Activated naive CD8-positive, alpha-beta T cell treated with anti-CD3 and anti-CD28 coated beads for 36 hours (primary cell): ENCODE measurements around the gene ARSD. TPM values are rescaled to one million over a fixed set of nuclear protein-coding genes. Genes with fewer than 3 reads are reported as not detected.
"Not testable (repeated sequence)": the region's sequence is repeated elsewhere in the genome, so short reads cannot be mapped to it uniquely, and the experiment has no call there.

Experiments used
- DNase-seq: peaks from one replicate; pipeline ENCODE4 v3.0.0; 2021
- H3K27ac Mint-ChIP-seq: one replicate; pipeline ENCODE4 v1.8.0; 2022; ENCODE audit warnings: mild to moderate bottlenecking, moderate library complexity, mixed read lengths
- H3K27me3 Mint-ChIP-seq: one replicate; pipeline ENCODE4 v1.8.0; 2022; ENCODE audit warnings: mild to moderate bottlenecking, mixed read lengths
- H3K36me3 Mint-ChIP-seq: one replicate; pipeline ENCODE4 v1.8.0; 2021; ENCODE audit warnings: mild to moderate bottlenecking, mixed read lengths
- H3K4me1 Mint-ChIP-seq: one replicate; pipeline ENCODE4 v1.8.0; 2021; ENCODE audit warnings: mixed read lengths
- H3K4me3 Mint-ChIP-seq: one replicate; pipeline ENCODE4 v1.8.0; 2022; ENCODE audit warnings: mild to moderate bottlenecking, moderate library complexity, mixed read lengths
- H3K9me3 Mint-ChIP-seq: one replicate; pipeline ENCODE4 v1.8.0; 2022; ENCODE audit warnings: mixed read lengths
- total RNA-seq, 2 experiments: library from RNA; stranded (reverse); gene quantifications; one replicate each; pipeline ENCODE4 v1.2.3, GENCODE V29; 2021

The ARSD gene
- total RNA-seq, 2 experiments from 2014 or later, result 1.5 TPM

DNA sequence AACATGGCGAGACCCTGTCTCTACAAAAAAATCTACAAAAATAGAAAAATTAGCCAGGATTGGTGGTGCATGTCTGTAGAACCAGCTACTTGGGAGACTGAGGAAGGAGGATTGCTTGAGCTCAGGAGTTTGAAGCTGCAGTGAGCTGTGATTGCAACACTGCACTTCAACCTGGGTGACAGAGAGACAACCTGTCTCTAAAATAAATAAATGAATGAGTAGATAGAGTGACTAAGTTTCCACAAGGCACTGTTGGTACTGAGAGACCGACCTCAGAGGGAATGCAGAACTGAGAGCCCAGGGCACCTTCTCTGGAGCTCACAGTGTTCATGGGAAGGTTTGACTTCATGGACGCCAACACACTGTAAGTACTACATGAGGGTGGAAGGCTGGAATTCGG is 26.7 kb upstream of the ARSD start:
- DNase-seq, result no peak
- Mint-ChIP-seq H3K27ac (no peak overlapping the region), H3K36me3 (no peaks in the 10 kb centered on the region), H3K4me3 (no peak overlapping the region), H3K27me3 (no peaks in the 10 kb centered on the region), H3K9me3 (no peaks in the 10 kb centered on the region), H3K4me1 (no peaks in the 10 kb centered on the region)

DNA sequence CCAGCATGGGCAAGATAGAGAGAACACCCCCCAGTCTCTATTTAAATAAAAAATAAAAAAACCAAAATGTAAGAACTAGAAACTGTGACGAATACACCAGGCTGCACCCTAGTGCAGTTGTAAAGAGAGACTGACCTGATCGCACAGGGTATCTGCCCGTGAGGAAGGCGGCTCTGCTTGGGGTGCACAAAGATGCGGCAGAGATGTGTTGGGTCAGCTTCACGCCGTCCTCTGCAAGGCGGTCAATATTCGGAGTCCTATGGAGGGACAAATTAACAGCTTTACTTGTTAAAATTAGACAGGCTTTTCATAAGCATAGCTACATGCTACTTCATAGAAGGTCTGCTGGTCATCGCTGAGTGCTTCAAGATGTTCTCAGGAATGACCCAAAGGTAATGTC is 26.1 kb upstream of the ARSD start:
- H3K27me3 Mint-ChIP-seq, result no peaks in the 10 kb centered on the region
- no peak overlapping the region for H3K27ac Mint-ChIP-seq
- no peaks in the 10 kb centered on the region for H3K36me3 Mint-ChIP-seq
- no peak overlapping the region for H3K4me3 Mint-ChIP-seq
- no peaks in the 10 kb centered on the region for H3K9me3 Mint-ChIP-seq
- no peaks in the 10 kb centered on the region for H3K4me1 Mint-ChIP-seq
- no peak for DNase-seq

DNA sequence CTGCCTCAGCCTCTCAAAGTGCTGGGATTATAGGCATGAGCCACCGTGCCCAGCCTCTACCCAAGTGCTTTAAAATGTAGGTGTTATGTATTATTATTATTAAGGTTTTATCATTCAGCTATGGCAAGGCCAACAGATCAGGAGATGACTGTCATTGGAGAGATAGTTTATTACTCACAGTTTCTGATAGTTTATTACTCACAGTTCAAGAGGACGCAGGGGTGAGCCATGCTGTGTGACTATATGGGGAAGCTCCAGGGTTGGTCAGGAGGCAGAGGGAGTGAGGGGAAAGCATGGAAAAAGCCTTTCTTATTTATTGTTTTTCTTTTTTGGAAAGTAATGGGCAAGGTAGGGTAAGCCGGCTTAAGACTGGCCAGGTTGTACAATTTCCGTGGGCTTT is 25.4 kb upstream of the ARSD start:
- H3K4me1 Mint-ChIP-seq, result no peaks in the 10 kb centered on the region
- H3K36me3 Mint-ChIP-seq, result no peaks in the 10 kb centered on the region
- H3K4me3 Mint-ChIP-seq, result no peak overlapping the region
- H3K27me3 Mint-ChIP-seq, result no peaks in the 10 kb centered on the region
- DNase-seq, result no peak
- H3K9me3 Mint-ChIP-seq, result no peaks in the 10 kb centered on the region
- H3K27ac Mint-ChIP-seq, result no peak overlapping the region

DNA sequence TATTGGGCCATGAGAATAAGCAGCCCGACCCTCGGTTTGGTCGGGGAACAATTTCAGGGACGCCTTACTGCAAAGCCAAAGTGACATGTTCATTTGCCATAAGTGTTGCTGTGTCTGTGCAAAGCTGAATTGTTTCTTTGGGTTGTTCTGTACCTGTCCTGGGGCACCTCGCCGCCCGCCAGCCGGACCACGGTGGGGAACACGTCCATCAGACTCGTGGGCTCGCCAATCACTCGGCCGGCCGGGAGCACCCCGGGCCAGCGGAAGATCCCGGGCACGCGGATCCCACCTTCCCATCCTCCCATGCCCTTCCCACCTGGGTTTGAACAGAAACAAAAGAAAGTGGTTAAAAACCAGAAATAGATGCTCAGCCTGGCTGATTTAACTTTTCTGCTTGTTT is 8.8 kb upstream of the ARSD start:
- not testable (repeated sequence) for H3K4me3 Mint-ChIP-seq, H3K4me1 Mint-ChIP-seq, H3K36me3 Mint-ChIP-seq, DNase-seq, H3K27ac Mint-ChIP-seq, H3K27me3 Mint-ChIP-seq, H3K9me3 Mint-ChIP-seq

DNA sequence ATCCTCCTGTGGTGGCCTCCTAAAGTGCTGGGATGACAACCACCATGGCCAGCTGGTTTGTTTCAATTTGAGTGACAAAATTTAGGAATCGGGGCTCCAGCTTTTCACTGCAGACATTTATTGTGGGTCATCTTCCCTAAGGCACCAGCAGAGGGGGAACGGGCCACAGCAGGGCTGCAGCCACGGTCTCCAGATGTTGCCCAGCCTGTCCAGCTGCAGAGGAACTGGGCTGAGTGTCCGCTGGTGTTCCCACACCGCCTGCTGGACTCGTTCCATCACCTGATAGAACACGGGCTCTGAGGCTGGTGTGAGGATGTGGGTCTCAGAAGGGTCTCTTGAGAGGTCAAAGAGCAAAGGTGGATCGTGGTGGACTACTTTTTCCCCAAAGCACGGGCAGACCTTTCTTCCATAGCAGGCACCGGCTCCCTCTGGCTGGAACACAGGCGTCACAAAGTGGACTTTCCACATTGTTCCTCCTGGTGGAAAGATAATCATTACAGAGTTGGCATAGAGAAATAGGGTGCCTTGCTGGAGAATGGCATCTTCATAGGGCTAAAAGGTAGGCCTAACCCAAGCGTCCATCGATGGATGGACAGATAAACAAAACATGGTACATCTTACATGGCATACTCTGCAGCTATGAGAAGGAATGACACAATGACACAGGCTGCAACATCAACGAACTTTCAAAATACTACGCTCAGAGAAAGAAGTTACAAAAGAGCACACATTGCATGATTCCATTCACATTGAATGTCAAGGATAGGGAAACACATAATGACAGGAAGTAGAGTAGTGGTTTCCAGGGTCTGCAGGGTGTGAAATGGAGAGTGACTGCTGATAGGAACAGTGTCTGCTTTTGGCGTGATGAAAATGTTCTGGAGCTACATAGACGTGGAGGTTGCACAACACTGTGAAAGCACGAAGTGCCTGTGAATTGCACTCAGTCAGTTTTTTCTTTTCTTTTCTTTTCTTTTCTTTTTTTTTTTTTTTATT is 5.9 kb upstream of the ARSD start:
- no peaks in the 10 kb centered on the region for H3K4me1 Mint-ChIP-seq
- H3K27ac Mint-ChIP-seq, result no peak overlapping the region
- no peak for DNase-seq
- no peak overlapping the region for H3K4me3 Mint-ChIP-seq
- peaks cover 4% of the 10 kb centered on the region for H3K9me3 Mint-ChIP-seq
- H3K27me3 Mint-ChIP-seq, result peaks cover 6% of the 10 kb centered on the region
- H3K36me3 Mint-ChIP-seq, result peaks cover 2% of the 10 kb centered on the region

DNA sequence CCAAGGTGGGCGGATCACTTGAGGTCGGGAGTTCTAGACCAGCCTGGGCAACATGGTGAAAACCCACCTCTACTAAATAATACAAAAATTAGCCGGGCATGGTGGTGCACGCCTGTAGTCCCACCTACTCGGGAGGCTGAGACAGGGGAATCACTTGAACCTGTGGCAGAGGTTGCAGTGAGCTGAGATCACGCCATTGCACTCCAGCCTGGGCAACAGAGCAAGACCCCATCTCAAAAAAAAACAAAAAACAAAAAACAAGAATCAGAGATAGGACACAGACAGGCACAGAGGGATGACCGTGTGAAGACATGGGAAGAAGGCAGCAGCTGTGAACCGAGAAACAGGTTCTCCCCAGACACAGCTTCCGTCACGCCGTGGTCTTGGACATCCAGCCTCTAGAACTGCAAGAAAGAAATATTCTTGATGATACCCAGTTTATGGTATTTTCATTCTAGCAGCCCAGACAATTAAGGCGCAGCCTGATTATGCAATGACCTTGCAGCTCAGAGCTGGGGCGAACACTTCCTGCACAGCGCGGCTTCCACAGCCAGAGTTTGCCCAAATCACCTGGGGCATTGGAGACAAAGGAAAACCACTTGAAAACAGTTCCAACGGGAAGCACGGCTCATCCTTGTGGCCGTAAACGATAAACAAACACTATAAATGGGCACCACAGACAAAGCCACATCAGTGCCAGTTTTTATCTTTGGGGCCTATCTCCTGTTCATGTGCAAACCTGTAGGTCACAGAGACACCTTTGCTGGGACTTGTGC is 4.2 kb upstream of the ARSD start:
- no peak for DNase-seq
- H3K4me3 Mint-ChIP-seq, result no peak overlapping the region
- no peak overlapping the region for H3K27ac Mint-ChIP-seq

GRCh38 chrX:2931612-2932011 is 2.5 kb upstream of the ARSD start:
- no peaks in the 10 kb centered on the region for H3K4me1 Mint-ChIP-seq
- H3K36me3 Mint-ChIP-seq, result peaks cover 2% of the 10 kb centered on the region
- H3K27me3 Mint-ChIP-seq, result peaks cover 6% of the 10 kb centered on the region
- no peak overlapping the region for H3K4me3 Mint-ChIP-seq
- H3K27ac Mint-ChIP-seq, result no peak overlapping the region
- peaks cover 4% of the 10 kb centered on the region for H3K9me3 Mint-ChIP-seq
- no peak for DNase-seq

More for the DNA sequence above, 4.2 kb upstream of the ARSD start:
- H3K4me1 Mint-ChIP-seq, result no peaks in the 10 kb centered on the region
- peaks cover 2% of the 10 kb centered on the region for H3K36me3 Mint-ChIP-seq
- H3K27me3 Mint-ChIP-seq, result peaks cover 6% of the 10 kb centered on the region
- H3K9me3 Mint-ChIP-seq, result peaks cover 4% of the 10 kb centered on the region

DNA sequence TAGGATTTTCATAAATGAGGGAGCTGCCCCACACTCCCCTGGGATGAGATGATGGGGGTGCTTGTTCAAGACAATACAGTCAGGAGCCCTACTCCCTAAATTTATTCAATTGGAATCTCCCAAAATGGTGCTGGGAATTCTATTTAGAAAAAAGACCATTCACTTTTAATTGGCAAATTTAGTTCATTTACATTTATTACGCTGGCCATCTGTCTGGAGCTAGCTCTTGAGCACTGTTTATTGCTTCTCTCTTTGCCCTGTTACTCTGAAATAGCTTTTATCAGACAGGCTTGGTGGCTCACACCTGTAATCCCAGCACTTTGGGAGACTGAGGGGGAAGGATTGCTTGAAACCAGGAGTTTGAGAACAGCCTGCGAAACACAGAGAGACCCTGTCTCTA is 2.0 kb upstream of the ARSD start:
- H3K9me3 Mint-ChIP-seq, result peaks cover 4% of the 10 kb centered on the region
- no peak overlapping the region for H3K27ac Mint-ChIP-seq
- H3K4me1 Mint-ChIP-seq, result no peaks in the 10 kb centered on the region
- DNase-seq, result no peak
- H3K27me3 Mint-ChIP-seq, result peaks cover 4% of the 10 kb centered on the region
- H3K36me3 Mint-ChIP-seq, result peaks cover 2% of the 10 kb centered on the region
- H3K4me3 Mint-ChIP-seq, result no peak overlapping the region

- Mint-ChIP-seq H3K36me3 (peaks cover 2% of the 10 kb centered on the region), H3K27ac (no peak overlapping the region), H3K4me1 (no peaks in the 10 kb centered on the region), H3K4me3 (peak overlapping the region; percentile 52), H3K27me3 (peaks cover 4% of the 10 kb centered on the region), H3K9me3 (peaks cover 4% of the 10 kb centered on the region)
- no peak for DNase-seq
Observed at GRCh38 chrX:2928191-2928582, 952 bp downstream of the ARSD start.

- Mint-ChIP-seq H3K4me3 (no peak overlapping the region), H3K36me3 (no peaks in the 10 kb centered on the region), H3K9me3 (peaks cover 2% of the 10 kb centered on the region), H3K4me1 (no peaks in the 10 kb centered on the region), H3K27ac (no peak overlapping the region), H3K27me3 (peaks cover 4% of the 10 kb centered on the region)
- DNase-seq, result no peak
Observed at GRCh38 chrX:2926664-2927275, 2.4 kb downstream of the ARSD start.

DNA sequence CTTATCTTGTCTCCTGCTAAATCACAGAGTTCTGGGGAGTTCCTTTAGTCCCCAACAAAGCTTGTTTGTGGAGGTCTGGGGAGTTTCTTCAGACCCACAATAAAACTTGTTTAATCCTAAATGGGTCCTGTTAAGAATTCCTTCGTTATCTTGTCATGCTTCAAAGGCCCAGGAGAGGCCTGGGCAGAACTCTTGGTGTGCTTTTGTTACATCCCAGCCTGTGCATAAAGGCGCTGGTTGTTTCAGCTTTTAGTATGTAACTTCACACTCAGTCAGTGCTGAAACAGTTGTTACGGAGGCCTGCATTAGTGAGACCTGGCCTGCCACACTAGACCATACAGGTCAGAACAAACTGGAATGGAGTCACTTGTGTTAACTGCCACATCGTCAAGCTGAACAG is 2.9 kb downstream of the ARSD start:
- H3K27me3 Mint-ChIP-seq, H3K4me3 Mint-ChIP-seq, DNase-seq, H3K9me3 Mint-ChIP-seq, H3K27ac Mint-ChIP-seq, H3K4me1 Mint-ChIP-seq, H3K36me3 Mint-ChIP-seq: not testable (repeated sequence)

- Mint-ChIP-seq H3K27ac (no peak overlapping the region), H3K9me3 (no peaks in the 10 kb centered on the region), H3K4me3 (no peak overlapping the region), H3K27me3 (no peaks in the 10 kb centered on the region), H3K36me3 (no peaks in the 10 kb centered on the region), H3K4me1 (no peaks in the 10 kb centered on the region)
- no peak for DNase-seq
Observed at GRCh38 chrX:2924151-2924550, 5.0 kb downstream of the ARSD start.

GRCh38 chrX:2921750-2922149 is 7.4 kb downstream of the ARSD start:
- H3K4me3 Mint-ChIP-seq, result no peak overlapping the region
- H3K4me1 Mint-ChIP-seq, result no peaks in the 10 kb centered on the region
- no peak for DNase-seq
- no peak overlapping the region for H3K27ac Mint-ChIP-seq
- H3K36me3 Mint-ChIP-seq, result no peaks in the 10 kb centered on the region
- H3K27me3 Mint-ChIP-seq, result no peaks in the 10 kb centered on the region
- H3K9me3 Mint-ChIP-seq, result no peaks in the 10 kb centered on the region

DNA sequence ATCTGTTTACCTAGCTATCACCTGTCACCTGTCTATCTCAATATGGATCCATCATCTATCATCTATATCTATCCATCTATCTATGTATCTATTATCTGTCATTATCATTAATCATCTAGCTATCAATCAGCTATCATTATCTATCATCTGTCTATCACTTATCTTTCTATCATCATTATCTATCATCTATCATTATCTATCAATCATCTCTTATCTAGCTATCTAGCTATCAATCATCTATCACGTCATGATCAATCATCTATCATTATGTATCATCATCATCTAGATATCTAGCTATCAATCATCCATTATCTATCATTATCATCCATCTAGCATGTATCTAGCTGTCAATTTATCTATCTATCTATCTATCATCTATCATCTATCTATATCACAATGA is 7.9 kb downstream of the ARSD start:
- H3K27ac Mint-ChIP-seq, result no peak overlapping the region
- no peak overlapping the region for H3K4me3 Mint-ChIP-seq
- H3K4me1 Mint-ChIP-seq, result no peaks in the 10 kb centered on the region
- no peaks in the 10 kb centered on the region for H3K27me3 Mint-ChIP-seq
- DNase-seq, result no peak
- H3K36me3 Mint-ChIP-seq, result no peaks in the 10 kb centered on the region
- H3K9me3 Mint-ChIP-seq, result no peaks in the 10 kb centered on the region

- no peaks in the 10 kb centered on the region for H3K9me3 Mint-ChIP-seq
- H3K4me3 Mint-ChIP-seq, result no peak overlapping the region
- no peak overlapping the region for H3K27ac Mint-ChIP-seq
- no peaks in the 10 kb centered on the region for H3K4me1 Mint-ChIP-seq
- DNase-seq, result no peak
- H3K36me3 Mint-ChIP-seq, result no peaks in the 10 kb centered on the region
- no peaks in the 10 kb centered on the region for H3K27me3 Mint-ChIP-seq
Observed at GRCh38 chrX:2917767-2918166, 11.4 kb downstream of the ARSD start.
